Measurements from ENCODE around the gene HAUS3.

HAUS3 gene

GRCh38 chr4:2261853-2262144, 19.9 kb upstream of the HAUS3 start, which contains the start of gene MXD4:
MXD4 (minus strand) TSS chr4:2262109; CDS start chr4:2261980, 129 bp downstream.
- Histone ChIP-seq H3K4me3 (ENCODE audit: low read depth, low read length) (peak within 1 kb of the TSS; percentile 69), H3K27ac (peak within 1 kb of the TSS; percentile 93), H3K9me3 (ENCODE audit: severe bottlenecking) (no peaks in the 10 kb centered on the region), H3K27me3 (ENCODE audit: insufficient read depth, low read depth, severe bottlenecking) (no peaks in the 10 kb centered on the region), H3K36me3 (peaks cover 39% of the 10 kb centered on the region)
- no peak for TF ChIP-seq CTCF (IDR thresholded peaks at IDR 0.05; ENCODE audit: low read depth, low read length)
- no peak for DNase-seq

GRCh38 chr4:2261110-2261852, 19.4 kb upstream of the HAUS3 start:
- TF ChIP-seq CTCF (IDR thresholded peaks at IDR 0.05; ENCODE audit: low read depth, low read length): no peak

GRCh38 chr4:2260344-2261109, 18.6 kb upstream of the HAUS3 start:
- no peak overlapping the region for H3K27ac ChIP-seq

More at GRCh38 chr4:2261110-2261852, 19.4 kb upstream of the HAUS3 start:
- Histone ChIP-seq H3K9me3 (ENCODE audit: severe bottlenecking) (no peaks in the 10 kb centered on the region), H3K36me3 (peaks cover 41% of the 10 kb centered on the region), H3K4me3 (ENCODE audit: low read depth, low read length) (peak overlapping the region; percentile 69), H3K27me3 (ENCODE audit: insufficient read depth, low read depth, severe bottlenecking) (no peaks in the 10 kb centered on the region), H3K27ac (peak overlapping the region; percentile 91)
- peak; percentile 28 for DNase-seq

GRCh38 chr4:2259541-2260343, 17.8 kb upstream of the HAUS3 start:
- no peaks in the 10 kb centered on the region for H3K27me3 ChIP-seq (ENCODE audit: insufficient read depth, low read depth, severe bottlenecking)
- no peak overlapping the region for H3K4me3 ChIP-seq (ENCODE audit: low read depth, low read length)
- peaks cover 44% of the 10 kb centered on the region for H3K36me3 ChIP-seq
- H3K27ac ChIP-seq: no peak overlapping the region
- no peak for TF ChIP-seq CTCF (IDR thresholded peaks at IDR 0.05; ENCODE audit: low read depth, low read length)
- no peak for DNase-seq
- H3K9me3 ChIP-seq (ENCODE audit: severe bottlenecking): no peaks in the 10 kb centered on the region

More at GRCh38 chr4:2260344-2261109, 18.6 kb upstream of the HAUS3 start:
- Histone ChIP-seq H3K36me3 (peaks cover 41% of the 10 kb centered on the region), H3K27me3 (ENCODE audit: insufficient read depth, low read depth, severe bottlenecking) (no peaks in the 10 kb centered on the region), H3K4me3 (ENCODE audit: low read depth, low read length) (peak overlapping the region; percentile 69), H3K9me3 (ENCODE audit: severe bottlenecking) (no peaks in the 10 kb centered on the region)
- no peak for TF ChIP-seq CTCF (IDR thresholded peaks at IDR 0.05; ENCODE audit: low read depth, low read length)
- no peak for DNase-seq

- Histone ChIP-seq H3K27me3 (ENCODE audit: insufficient read depth, low read depth, severe bottlenecking) (no peaks in the 10 kb centered on the region), H3K36me3 (peaks cover 51% of the 10 kb centered on the region), H3K4me3 (ENCODE audit: low read depth, low read length) (no peak overlapping the region), H3K27ac (no peak overlapping the region), H3K9me3 (ENCODE audit: severe bottlenecking) (no peaks in the 10 kb centered on the region)
- TF ChIP-seq CTCF (IDR thresholded peaks at IDR 0.05; ENCODE audit: low read depth, low read length): no peak
- DNase-seq: no peak
Observed at GRCh38 chr4:2259036-2259540, 17.2 kb upstream of the HAUS3 start.
